RWPE1 (cell line): ENCODE data around the gene TRPM1.

Source experiments
- CTCF ChIA-PET: fragments of 350-600 bp; sonication (Branson Sonifier 250); formaldehyde crosslinking; extraction: SDS; loops from one replicate; lab custom pipeline; 2021; lab: Yijun Ruan, JAX
- POLR2A ChIA-PET: fragments of 400-600 bp; formaldehyde crosslinking; extraction: SDS; loops from one replicate; lab custom pipeline; 2020; ENCODE audit warnings: antibody characterized with exemption; ENCODE audit not compliant: low non-redundant PET; lab: Yijun Ruan, JAX
- DNase-seq: peaks from one replicate; pipeline ENCODE4 v3.0.0; 2012; ENCODE audit warnings: low spot score
- H3K27ac ChIP-seq: fragments of 450-650 bp; 2 replicates; pipeline ENCODE4 v1.5.1; 2017
- CTCF ChIP-seq: fragments of 450-650 bp; conservative IDR thresholded peaks from 2 replicates; pipeline ENCODE4 v1.5.1; 2017; ENCODE audit warnings: low read depth, mild to moderate bottlenecking

Gene TRPM1

GRCh38 chr15:31106495-31107300 lies 5.2 kb upstream of the TRPM1 start:
- ChIA-PET POLR2A (no interaction called here), CTCF (no interaction called here)
- no peak for DNase-seq
- TF ChIP-seq CTCF: no peak
- no peak overlapping the region for H3K27ac ChIP-seq

- H3K27ac ChIP-seq: no peak overlapping the region
- TF ChIP-seq CTCF: no peak
- ChIA-PET CTCF (no interaction called here), POLR2A (no interaction called here)
- DNase-seq: no peak
These were observed 2.5 kb upstream of the TRPM1 start for GRCh38 chr15:31104003-31104402.

- ChIA-PET CTCF (no interaction called here), POLR2A (no interaction called here)
- DNase-seq: no peak
- H3K27ac ChIP-seq: no peak overlapping the region
- TF ChIP-seq CTCF: no peak
These were observed 1.1 kb upstream of the TRPM1 start for GRCh38 chr15:31102374-31103342.

- ChIA-PET POLR2A (no interaction called here), CTCF (interaction anchor here (0.8 to 1.8 kb wide), 2 partner anchors 10 to 27 kb away, joined by 3 to 10 read pairs; no protein-coding TSS in a partner anchor)
- no peak for TF ChIP-seq CTCF
- H3K27ac ChIP-seq: no peak overlapping the region
- DNase-seq: no peak
These were observed 455 bp upstream of the TRPM1 start for GRCh38 chr15:31102039-31102321.

GRCh38 chr15:31100738-31101137 lies 787 bp downstream of the TRPM1 start:
- ChIA-PET CTCF (interaction anchor here (1.8 kb wide), 1 partner anchor 28 kb away, joined by 10 read pairs; no protein-coding TSS in a partner anchor), POLR2A (no interaction called here)
- H3K27ac ChIP-seq: no peak overlapping the region
- TF ChIP-seq CTCF: no peak
- no peak for DNase-seq

- ChIA-PET CTCF (interaction anchor here (0.5 to 1.0 kb wide), 3 partner anchors 28 to 484 kb away, joined by 3 read pairs; no protein-coding TSS in a partner anchor), POLR2A (no interaction called here)
- DNase-seq: no peak
- H3K27ac ChIP-seq: no peak overlapping the region
- no peak for TF ChIP-seq CTCF
These were observed 2.4 kb downstream of the TRPM1 start for GRCh38 chr15:31098953-31099740.
